ENCODE measurements around the gene KIRREL3. TPM values are rescaled to one million over a fixed set of nuclear protein-coding genes. Genes with fewer than 3 reads are reported as not detected.
A peak's percentile ranks its signal among the peaks of the same experiment; 100 is the strongest.
"Not testable (repeated sequence)": the region's sequence is repeated elsewhere in the genome, so short reads cannot be mapped to it uniquely, and the experiment has no call there.

Gene KIRREL3
- total RNA-seq, 2 donors from 2014 or later, result 0.44 to 2.1 TPM

DNA sequence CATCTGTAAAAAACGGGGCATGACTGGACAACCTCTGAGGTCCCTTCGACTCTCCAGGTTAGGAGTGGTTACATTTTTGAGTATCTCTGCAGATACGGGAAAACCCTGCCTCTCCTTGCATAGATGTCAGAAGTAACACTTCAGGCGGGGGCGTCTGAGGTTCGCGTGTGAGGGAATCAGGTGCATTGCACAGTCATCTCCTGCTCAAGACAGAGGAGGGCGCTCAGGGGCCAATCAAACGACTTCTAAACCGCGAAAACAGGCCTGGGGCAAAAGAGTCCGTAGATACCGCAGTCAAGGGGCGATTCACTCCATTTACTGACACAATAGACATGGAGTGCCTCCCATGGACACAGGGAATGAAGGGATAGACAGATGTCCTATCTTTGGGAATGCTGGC lies 31.7 kb downstream of the KIRREL3 start:
- no peak for ATAC-seq
- DNase-seq, result no peak
- intact Hi-C loops (cut with DNase I), result no loop called here

- intact Hi-C loops (cut with DNase I), result no loop called here
- DNase-seq, result no peak
- ATAC-seq, result no peak
Measured at GRCh38 chr11:126965331-126965730, 35.2 kb downstream of the KIRREL3 start.

DNA sequence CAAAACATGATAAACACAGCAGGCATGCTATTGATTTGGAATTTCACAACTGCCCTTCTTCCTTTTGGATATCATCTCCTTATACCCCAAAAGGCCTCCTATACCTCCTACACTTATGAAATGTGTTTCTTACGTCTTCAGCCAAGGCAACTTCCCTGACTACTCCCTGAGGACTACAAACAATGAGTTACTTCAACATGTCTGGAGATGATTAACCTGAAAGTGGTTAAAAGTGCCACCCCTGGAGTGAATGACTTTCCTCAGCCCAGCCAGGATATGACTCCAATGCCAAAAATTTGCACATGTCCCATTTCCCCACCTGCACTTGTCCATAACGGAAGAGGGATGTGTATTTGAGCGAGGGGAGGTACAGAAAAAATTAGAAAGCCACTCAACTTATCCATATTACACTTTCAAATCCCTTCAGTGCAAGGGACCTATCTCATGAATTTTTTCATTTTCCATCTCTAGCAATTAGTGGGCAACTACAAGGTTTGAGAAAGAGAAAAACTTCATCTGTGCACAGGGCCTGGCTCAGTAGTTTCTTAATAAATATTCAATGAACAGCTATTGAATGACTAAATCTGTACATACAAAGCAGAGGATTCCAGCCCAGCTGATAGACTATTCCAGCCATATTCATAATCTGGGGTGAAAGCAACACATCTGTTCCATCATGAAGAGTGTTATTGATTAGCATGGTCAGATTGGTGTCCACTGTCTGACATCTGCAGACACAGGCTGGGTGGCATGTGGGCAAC lies 36.8 kb downstream of the KIRREL3 start:
- ATAC-seq, result no peak
- no peak for DNase-seq
- intact Hi-C loops (cut with DNase I), result no loop called here

DNA sequence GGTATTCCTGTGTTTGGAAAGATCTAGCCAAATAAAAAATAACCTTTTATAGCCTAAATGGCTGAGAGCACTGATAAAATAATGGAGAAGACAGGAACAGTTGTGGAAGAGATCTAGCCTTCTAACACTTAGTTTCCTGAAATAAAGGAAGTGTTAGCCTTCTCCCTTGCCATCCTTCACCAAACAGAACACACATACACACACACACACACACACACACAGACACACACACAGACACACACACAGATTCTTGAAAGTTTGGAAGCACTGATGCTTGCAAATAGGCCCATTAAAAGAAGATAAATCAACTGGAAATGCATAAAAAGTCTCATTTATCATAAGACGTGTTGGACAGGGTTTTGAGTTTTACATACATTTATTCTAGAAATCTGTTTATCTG lies 37.5 kb downstream of the KIRREL3 start:
- intact Hi-C loops (cut with DNase I), result no loop called here
- DNase-seq (no peak), ATAC-seq (no peak)

- intact Hi-C loops (cut with DNase I), result no loop called here
- ATAC-seq (no peak), DNase-seq (no peak)
Measured at GRCh38 chr11:126959700-126960099, 40.9 kb downstream of the KIRREL3 start.

DNA sequence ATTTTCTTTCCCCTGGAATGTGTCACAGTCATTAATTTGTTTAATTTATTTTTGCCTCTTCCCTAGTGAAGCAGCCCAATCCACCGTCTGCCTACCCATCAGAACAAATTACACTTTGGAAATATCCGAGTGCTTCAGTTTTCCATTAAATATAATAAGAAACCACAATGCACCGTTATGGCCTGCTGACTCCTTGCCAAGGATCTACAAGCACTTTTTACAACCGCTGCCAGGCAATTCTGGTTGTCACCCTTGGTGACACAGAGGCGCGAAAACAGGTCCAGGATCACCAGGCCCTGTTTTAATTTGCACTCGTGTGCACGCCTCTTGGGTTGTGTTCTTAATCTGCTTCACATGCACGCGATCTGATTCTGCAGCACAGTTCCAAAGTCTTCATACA lies 43.9 kb downstream of the KIRREL3 start:
- DNase-seq (no peak), ATAC-seq (no peak)
- intact Hi-C loops (cut with DNase I), result no loop called here

DNA sequence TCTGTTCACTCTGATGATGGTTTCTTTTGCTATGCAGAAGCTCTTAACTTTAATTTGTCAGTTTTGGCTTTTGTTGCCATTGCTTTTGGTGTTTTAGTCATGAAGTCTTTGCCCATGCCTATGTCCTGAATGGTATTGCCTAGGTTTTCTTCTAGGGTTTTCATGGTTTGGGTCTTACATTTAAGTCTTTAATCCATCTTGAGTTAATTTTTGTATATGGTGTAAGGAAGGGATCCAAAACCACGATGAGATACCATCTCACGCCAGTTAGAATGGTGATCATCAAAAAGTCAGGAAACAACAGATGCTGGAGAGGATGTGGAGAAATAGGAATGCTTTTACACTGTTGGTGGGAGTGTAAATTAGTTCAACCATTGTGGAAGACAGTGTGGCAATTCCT lies 48.0 kb downstream of the KIRREL3 start:
- not testable (repeated sequence) for DNase-seq, ATAC-seq

DNA sequence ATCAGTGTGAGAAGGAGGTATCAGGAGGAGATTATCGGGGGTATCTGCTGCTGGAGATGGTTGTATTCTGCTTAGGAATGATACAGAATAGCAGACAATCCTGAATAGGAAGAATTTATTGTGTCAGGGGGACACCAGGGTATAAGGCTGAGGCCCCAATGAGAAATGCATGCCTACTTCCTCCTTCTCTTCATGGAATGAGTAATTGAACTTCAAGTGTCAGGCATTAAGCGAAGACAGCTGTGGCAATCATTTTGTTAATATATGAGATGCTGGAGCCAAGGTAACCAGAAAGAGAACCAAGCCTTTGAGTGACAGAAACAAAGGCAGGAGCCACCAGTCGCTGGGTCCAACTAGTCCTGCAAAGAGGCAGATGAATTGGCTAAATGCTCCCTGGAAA lies 49.1 kb downstream of the KIRREL3 start:
- DNase-seq (no peak), ATAC-seq (no peak)
- intact Hi-C loops (cut with DNase I), result no loop called here

More for the DNA sequence above, 48.0 kb downstream of the KIRREL3 start:
- intact Hi-C loops (cut with DNase I), result not testable (repeated sequence)

DNA sequence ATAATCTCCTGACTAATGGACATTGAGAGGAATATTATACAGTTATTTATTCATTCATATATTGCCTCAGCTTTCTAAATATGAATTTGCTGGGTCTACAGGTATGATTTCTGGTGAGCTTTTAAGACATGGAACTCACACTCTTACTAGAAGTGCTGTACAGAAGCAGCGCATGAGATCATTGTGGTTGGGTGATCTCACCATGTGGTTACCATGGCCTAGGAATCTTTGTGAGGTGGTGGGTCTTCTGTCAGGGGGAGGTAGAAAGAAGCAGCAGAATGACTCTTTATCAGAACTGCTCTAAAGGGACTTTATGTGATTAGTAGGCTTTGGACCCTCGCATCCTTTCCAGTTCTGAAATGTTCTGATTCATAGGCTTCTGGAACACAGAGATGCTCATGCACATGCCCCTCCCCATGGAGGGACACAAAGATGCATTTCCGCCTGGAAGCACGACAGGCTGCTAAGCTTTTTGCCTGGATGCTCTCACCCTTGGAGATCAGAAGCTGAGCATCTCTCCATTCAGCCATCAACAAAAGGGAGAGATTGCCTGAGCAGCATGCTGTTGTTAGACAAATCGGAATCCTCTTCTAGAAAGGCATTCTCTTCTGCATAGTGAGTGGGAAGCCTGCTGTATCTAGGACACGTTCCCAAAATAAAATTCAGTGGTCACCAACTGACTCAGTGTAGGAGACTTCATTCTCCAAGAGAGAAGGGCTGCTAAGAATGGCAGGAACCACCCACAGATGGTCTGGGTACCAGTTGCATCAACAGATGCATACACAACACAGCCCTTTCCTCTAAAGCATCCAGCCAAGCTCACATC lies 51.3 kb downstream of the KIRREL3 start:
- no peak for ATAC-seq
- intact Hi-C loops (cut with DNase I), result no loop called here
- DNase-seq, result no peak

DNA sequence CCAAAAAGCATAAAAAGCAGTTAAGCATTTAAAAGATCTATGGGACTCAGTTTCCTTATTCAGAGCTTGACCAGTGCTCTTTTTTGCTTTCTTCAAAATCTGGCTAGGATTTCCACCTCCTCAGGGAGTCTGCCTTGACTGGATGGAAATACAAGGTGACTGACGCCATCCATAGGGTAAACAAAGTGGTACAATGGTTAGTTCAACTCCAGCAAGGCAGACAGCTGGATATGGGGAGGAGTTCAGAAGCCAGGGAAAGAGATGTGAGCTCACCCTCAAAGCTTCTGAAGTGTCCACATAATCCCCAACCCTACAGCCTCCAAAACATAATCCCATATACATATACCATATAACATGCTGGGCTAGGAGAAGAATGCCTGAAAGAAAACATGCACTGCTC lies 52.0 kb downstream of the KIRREL3 start:
- DNase-seq, result no peak
- intact Hi-C loops (cut with DNase I), result no loop called here
- ATAC-seq, result no peak

DNA sequence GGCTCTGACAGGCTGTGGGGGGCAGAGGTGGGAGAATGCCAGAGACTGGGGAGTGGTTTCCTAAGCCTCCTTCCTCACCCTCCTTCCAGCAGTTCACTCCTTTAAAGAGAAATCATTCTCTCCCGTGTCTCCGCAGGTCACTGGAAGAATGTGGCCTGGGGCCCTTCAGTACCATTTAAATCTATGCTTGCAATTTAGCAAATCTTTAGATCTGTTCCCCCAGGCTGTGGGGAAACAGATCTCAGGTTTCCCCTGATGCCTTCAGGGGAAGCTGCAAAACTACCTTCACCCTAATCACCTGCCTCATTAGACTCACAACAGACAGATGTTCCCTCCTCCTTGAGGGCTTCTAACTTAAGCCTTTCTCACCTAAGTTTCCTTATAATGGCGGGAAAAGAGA lies 55.3 kb downstream of the KIRREL3 start:
- intact Hi-C loops (cut with DNase I), result no loop called here
- ATAC-seq, result no peak
- DNase-seq, result no peak

- intact Hi-C loops (cut with DNase I), result no loop called here
- DNase-seq (no peak), ATAC-seq (no peak)
Measured at GRCh38 chr11:126943316-126943715, 57.3 kb downstream of the KIRREL3 start.

DNA sequence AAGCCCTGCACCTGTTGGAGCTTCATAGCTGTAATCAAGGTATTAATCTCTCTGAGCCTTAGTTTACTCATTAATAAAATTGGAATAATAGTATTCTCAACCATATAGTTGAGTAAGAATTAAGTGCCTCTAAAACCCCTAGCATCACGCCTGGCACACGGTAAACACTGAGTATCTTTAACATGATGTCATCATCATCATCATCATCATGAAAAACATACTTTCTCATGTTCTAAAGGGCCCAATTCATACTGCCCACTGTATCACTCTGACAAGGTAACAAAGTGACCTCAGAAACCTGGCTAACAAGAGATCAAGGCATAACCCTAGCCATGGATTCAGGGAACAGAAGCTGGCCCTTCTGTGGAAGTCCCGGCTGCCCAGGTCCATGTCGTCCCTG lies 58.4 kb downstream of the KIRREL3 start:
- ATAC-seq (no peak), DNase-seq (no peak)
- intact Hi-C loops (cut with DNase I), result no loop called here

DNA sequence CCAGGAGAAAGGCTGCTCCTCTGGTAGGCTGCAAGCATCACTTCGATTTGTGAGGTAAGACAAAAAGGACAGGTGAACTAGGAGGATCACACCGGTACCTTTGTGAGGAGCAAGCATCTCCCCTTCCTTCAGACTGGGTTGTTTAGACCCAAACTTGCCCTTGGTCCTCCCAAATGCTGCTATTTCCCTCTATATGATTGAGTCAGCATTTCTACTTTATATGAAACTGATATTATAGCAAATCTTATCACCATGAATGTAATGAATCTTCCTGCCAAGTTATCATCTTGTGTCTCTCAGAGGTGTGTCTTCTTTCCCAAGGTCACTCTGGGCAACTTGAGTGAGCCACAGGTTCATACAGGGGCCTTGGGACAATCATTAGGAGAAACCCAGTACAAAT lies 61.0 kb downstream of the KIRREL3 start:
- no peak for DNase-seq
- ATAC-seq, result no peak
- intact Hi-C loops (cut with DNase I), result no loop called here

GRCh38 chr11:126938718-126939117 lies 61.9 kb downstream of the KIRREL3 start:
- intact Hi-C loops (cut with DNase I), result no loop called here
- no peak for ATAC-seq
- DNase-seq, result no peak

DNA sequence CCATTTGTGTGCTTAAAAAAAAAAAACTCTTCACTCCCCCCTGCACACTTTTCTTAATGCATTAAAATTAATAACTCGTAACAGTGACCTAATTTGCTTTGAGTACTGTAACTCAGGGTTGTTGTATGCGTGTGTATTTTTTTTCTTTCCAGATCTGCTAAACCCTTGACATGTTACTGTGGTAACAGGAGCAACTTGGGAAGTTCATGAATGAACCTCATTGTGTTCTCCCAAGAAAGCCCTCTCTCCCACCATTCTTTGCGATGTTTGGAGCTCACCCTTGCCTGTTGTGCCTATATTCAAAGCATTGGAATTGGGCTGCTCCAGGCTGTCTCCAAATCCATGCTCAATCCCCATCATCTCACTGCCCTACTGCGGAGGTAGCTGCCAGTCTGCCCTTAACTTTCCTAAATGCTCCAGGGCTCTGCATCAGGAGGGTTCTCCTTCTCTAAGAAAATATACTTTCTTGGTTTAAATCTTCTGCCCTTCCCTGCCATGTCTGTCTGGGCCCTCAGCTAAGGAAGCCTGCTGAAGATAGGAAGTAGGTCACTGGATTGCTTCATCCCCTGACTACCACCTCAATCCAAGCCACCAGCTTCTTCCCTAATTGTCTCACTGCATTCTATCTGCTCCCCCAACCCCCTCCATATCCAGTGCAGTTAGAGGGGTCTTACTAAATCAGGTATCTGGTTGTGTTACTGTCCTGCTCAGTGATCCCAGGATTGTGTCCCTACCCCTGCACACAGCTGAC lies 70.3 kb downstream of the KIRREL3 start:
- intact Hi-C loops (cut with DNase I), result no loop called here
- DNase-seq, result no peak
- ATAC-seq, result peak in 1 of 2 donors; percentile 9

DNA sequence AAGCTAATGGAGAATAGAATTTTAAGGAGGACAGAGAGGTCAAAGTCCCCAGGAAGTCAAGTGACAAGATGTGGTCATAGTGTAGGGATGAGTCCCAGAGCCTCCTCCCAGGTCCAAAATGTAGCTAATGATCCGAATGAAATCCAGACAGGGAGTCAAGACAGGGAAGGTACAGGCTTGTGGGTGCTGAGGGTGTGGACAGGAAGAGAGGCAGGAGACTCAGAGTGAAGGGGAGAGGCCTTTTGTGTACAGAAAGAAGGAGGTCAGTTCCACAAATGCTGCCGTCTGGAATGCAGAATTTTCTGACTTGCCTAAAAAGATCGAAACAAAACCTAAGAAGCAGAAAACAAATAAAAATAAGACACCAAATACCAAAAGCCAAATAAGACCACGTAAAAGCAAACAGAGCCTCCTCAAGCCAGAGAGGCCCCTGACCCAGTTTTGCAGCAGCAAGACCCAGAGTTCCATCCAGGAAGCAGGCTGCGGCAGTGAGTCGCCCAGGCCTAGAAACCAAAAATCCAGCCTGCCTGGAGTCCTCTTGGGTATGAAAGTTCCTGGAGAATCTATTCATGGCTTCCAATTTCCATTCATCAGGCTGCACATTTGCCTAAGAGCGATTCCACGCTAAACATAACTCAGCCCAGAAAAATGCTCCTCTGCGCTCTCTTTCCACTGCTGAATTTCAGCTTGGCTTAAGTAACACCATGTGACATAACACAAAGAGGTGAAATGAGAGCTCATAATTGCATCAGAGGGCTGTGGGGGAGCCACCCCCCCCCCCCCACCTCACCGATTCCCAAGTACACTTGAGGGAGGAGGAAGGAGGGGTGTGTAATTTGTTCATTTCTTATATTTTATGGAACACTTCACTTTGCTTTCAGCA lies 71.2 kb downstream of the KIRREL3 start:
- intact Hi-C loops (cut with DNase I), result no loop called here
- DNase-seq (no peak), ATAC-seq (peak in 1 of 2 donors; percentile 39)

DNA sequence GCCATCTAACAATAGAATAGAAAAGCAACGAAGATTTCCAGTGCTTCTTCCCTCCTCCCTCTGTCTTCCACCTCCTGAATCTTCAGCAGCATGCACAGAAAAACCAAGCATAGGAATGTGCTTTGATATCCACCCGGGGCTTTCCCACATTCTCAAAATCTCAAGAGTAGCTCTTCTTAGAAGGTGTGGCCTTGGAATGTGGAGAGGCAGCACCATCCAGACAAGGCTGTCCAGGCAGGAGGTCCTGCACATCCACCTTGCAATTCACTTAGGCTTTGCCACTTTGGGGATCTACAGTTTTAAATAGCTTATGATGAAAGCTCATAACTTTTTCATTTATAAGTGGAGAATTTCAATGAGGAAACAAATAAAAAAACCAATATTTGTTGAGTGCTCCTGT lies 72.9 kb downstream of the KIRREL3 start:
- ATAC-seq, result no peak
- intact Hi-C loops (cut with DNase I), result no loop called here
- no peak for DNase-seq

DNA sequence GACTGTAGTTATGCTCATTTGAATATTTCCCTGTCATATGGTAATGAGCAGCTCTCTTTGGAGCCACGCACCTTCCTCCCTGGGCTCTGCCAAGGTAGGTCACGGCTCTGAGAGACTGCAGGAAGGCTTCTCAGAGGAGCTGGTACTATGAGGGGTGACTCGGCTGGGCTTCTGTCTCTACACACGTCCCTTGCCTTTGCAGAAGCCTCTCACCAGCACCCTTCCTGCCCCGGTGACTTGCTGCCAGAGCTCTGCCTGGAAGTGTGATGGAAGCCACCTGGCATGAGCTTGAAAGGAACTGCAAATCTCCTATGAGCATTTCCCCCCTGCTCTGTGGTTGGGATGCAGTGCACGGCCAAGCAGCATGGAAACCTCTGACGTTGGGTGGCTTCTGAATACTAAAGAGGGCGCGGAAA lies 74.2 kb downstream of the KIRREL3 start:
- ATAC-seq (peak in 1 of 2 donors; percentile 34), DNase-seq (no peak)
- intact Hi-C loops (cut with DNase I), result no loop called here

Measured in left cardiac atrium (tissue), 4 donors.